Endothelial cell of umbilical vein (primary cell): ENCODE measurements around the gene DIAPH1. TPM values are rescaled to one million over a fixed set of nuclear protein-coding genes. Genes with fewer than 3 reads are reported as not detected.

Source experiments
- BruUV-seq: library from RNA; stranded (reverse); fragments of 400-500 nt; replicated peaks from 2 replicates; lab custom pipeline; 2021; lab: Mats Ljungman, UMichigan
- CTCF ChIA-PET: fragments of 300-600, 350-600 bp; sonication (Branson Sonifier 250); formaldehyde crosslinking; loops from one replicate; lab custom pipeline; 2021; ENCODE audit warnings: antibody characterized with exemption, inconsistent platforms; lab: Charles Lee
- POLR2A ChIA-PET: fragments of 300-600, 350-600 bp; sonication (Branson Sonifier 250); formaldehyde crosslinking; loops from one replicate; lab custom pipeline; 2021; ENCODE audit warnings: antibody characterized with exemption, inconsistent platforms; lab: Charles Lee
- DNase-seq: peaks from one replicate; pipeline ENCODE4 v3.0.0-alpha.2; 2011; ENCODE audit warnings: low read depth, low spot score
- FAIRE-seq: peaks from 2 replicates; lab custom pipeline; 2011; peaks lifted over from hg19 to GRCh38; lab: Jason Lieb, UNC
- H2AFZ ChIP-seq: 2 replicates; pipeline ENCODE4 v1.6.0; 2012; ENCODE audit warnings: low read depth, low read length, control low read depth, inconsistent platforms
- H3K27ac ChIP-seq: 2 replicates; pipeline ENCODE4 v1.5.1; 2011; ENCODE audit warnings: low read depth, mild to moderate bottlenecking, control low read depth, low read length, moderate library complexity; ENCODE audit not compliant: insufficient read depth
- H3K27me3 ChIP-seq, 2 experiments: 2 replicates each; pipeline versions ENCODE4 v1.6.0 to v1.6.1; 2011; ENCODE audit warnings: low read length in 2 of 2, mixed read lengths in 1 of 2; ENCODE audit not compliant: control insufficient read depth in 2 of 2, insufficient read depth in 2 of 2
- H3K36me3 ChIP-seq, 2 experiments: 2 replicates in 1 of 2; 3 replicates in 1 of 2; pipeline ENCODE4 v1.5.1; 2011; ENCODE audit warnings: low read length in 2 of 2, mild to moderate bottlenecking in 1 of 2, moderate library complexity in 1 of 2; ENCODE audit not compliant: control insufficient read depth in 2 of 2, insufficient read depth in 2 of 2; ENCODE audit errors: extremely low read depth in 1 of 2
- H3K4me1 ChIP-seq: 3 replicates; pipeline ENCODE4 v1.5.1; 2011; ENCODE audit warnings: mild to moderate bottlenecking, low read length; ENCODE audit not compliant: control insufficient read depth, insufficient read depth; ENCODE audit errors: extremely low read depth
- H3K4me2 ChIP-seq: 2 replicates; pipeline ENCODE4 v1.6.1; 2011; ENCODE audit warnings: low read length, control low read depth, mixed read lengths; ENCODE audit not compliant: insufficient read depth
- H3K4me3 ChIP-seq, 3 experiments: fragments of 200-600 bp in 1 of 3; sonication (generic), shearing (Covaris generic) in 1 of 3; replicated peaks in 1 of 3; 2 replicates each; pipeline ENCODE4 v1.5.1; 2011 to 2016; ENCODE audit warnings: control low read depth in 3 of 3, low read length in 3 of 3, mild to moderate bottlenecking in 2 of 3, inconsistent platforms in 1 of 3, low read depth in 1 of 3, moderate library complexity in 1 of 3; ENCODE audit not compliant: insufficient read depth in 1 of 3
- H3K79me2 ChIP-seq: 2 replicates; pipeline ENCODE4 v1.6.0; 2012; ENCODE audit warnings: low read length, inconsistent platforms; ENCODE audit not compliant: control insufficient read depth, insufficient read depth
- H3K9ac ChIP-seq: replicated peaks from 2 replicates; pipeline ENCODE3; 2011; ENCODE audit warnings: low read length, control low read depth; ENCODE audit not compliant: insufficient read depth; ENCODE audit errors: extremely low read depth
- H3K9me1 ChIP-seq: replicated peaks from 3 replicates; pipeline ENCODE4 v1.6.0; 2011; ENCODE audit warnings: mild to moderate bottlenecking, low read length; ENCODE audit not compliant: control insufficient read depth, insufficient read depth; ENCODE audit errors: extremely low read depth
- H3K9me3 ChIP-seq: replicated peaks from 2 replicates; pipeline ENCODE4 v1.5.1; 2012; ENCODE audit warnings: low read length, inconsistent platforms; ENCODE audit not compliant: control insufficient read depth, insufficient read depth
- H4K20me1 ChIP-seq: replicated peaks from 2 replicates; pipeline ENCODE3; 2011; ENCODE audit warnings: mild to moderate bottlenecking, low read length; ENCODE audit not compliant: control insufficient read depth, insufficient read depth; ENCODE audit errors: extremely low read depth
- EZH2 ChIP-seq: IDR thresholded peaks from 2 replicates; pipeline ENCODE4 v1.6.1; 2012; ENCODE audit warnings: borderline replicate concordance, low read depth, mild to moderate bottlenecking, moderate library complexity, low read length, inconsistent platforms; ENCODE audit not compliant: severe bottlenecking
- FOS ChIP-seq: IDR thresholded peaks from 2 replicates; pipeline ENCODE4 v1.6.1; 2011; ENCODE audit warnings: mild to moderate bottlenecking, low read length, moderate library complexity, borderline replicate concordance; ENCODE audit not compliant: insufficient read depth
- GATA2 ChIP-seq: IDR thresholded peaks from 2 replicates; pipeline ENCODE4 v1.7.0; 2011; ENCODE audit warnings: low read depth, mild to moderate bottlenecking, moderate library complexity, mixed read lengths, low read length; ENCODE audit not compliant: insufficient read length, insufficient read depth
- JUN ChIP-seq: IDR thresholded peaks from 2 replicates; pipeline ENCODE4 v1.6.1; 2011; ENCODE audit warnings: borderline replicate concordance, low read depth; ENCODE audit not compliant: insufficient read length, insufficient read depth
- MAX ChIP-seq: IDR thresholded peaks from 2 replicates; pipeline ENCODE4 v1.6.1; 2011; ENCODE audit not compliant: insufficient read depth, insufficient read length
- MYC ChIP-seq: IDR thresholded peaks from one replicate; pipeline ENCODE4 v1.6.1; 2011; ENCODE audit warnings: mild to moderate bottlenecking, low read depth, low read length
- POLR2A ChIP-seq: IDR thresholded peaks from 2 replicates; pipeline ENCODE4 v1.6.1; 2012; ENCODE audit warnings: low read depth, mild to moderate bottlenecking, control low read depth, low read length
- POLR2AphosphoS5 ChIP-seq: IDR thresholded peaks from 2 replicates; pipeline ENCODE4 v1.6.1; 2012; ENCODE audit warnings: low read depth, mild to moderate bottlenecking, control low read depth, low read length, moderate library complexity; ENCODE audit not compliant: insufficient read depth
- dilution Hi-C: fragments of 300-500 bp; cut with MboI; formaldehyde crosslinking; loops from one replicate; pipeline ENCODE4 v1.15.0; 2019; ENCODE audit warnings: low sequenced_read_pairs; ENCODE audit not compliant: extremely low pct_ligation_motif_present
- intact Hi-C: fragments of 100-400 bp; cut with micrococcal nuclease; formaldehyde crosslinking; loops from one replicate; pipeline ENCODE4 v1.10.0; 2022
- polyA plus RNA-seq, 4 experiments: library from polyadenylated mRNA; depleted of rRNA in 3 of 4; stranded (reverse) in 3 of 4; unstranded in 1 of 4; fragments of >200 nt; gene quantifications; 2 replicates each; pipeline versions ENCODE4 v1.2.1 to v1.2.3, GENCODE V29; 2011 to 2012; ENCODE audit warnings: missing spikeins in 1 of 4
- total RNA-seq: library from RNA; stranded (reverse); gene quantifications from 2 replicates; pipeline ENCODE4 v1.2.3, GENCODE V29; 2021

The DIAPH1 gene
- total and polyA plus RNA-seq, 2 donors (not counting 3 experiments of a cell fraction or from before 2014, with no cell fraction given): 68.6 to 105 TPM

- ChIA-PET POLR2A (no interaction called here), CTCF (interaction anchor here (1.3 to 9.0 kb wide), 3 partner anchors 10 to 17 kb away, joined by 3 to 114 read pairs (median 53); partner anchors contain the start of gene DIAPH1)
- Histone ChIP-seq H3K4me2 (no peak overlapping the region), H3K27ac (no peak overlapping the region), H3K27me3 (no peaks in the 10 kb centered on the region), H3K9me3 (no peaks in the 10 kb centered on the region), H3K9me1 (no peaks in the 10 kb centered on the region), H4K20me1 (no peaks in the 10 kb centered on the region), H3K9ac (no peak overlapping the region), H2AFZ (no peak overlapping the region), H3K4me3 (no peak overlapping the region), H3K4me1 (peaks cover 39% of the 10 kb centered on the region), H3K79me2 (peaks cover 49% of the 10 kb centered on the region), H3K36me3 (no peaks in the 10 kb centered on the region)
- no peak for DNase-seq
- no TSS peak for BruUV-seq
- dilution Hi-C loops (no loop called here), intact Hi-C loops (no loop called here)
- TF ChIP-seq MAX: no peak
- no peak for TF ChIP-seq POLR2AphosphoS5
- TF ChIP-seq JUN: no peak
- TF ChIP-seq POLR2A: no peak
- FAIRE-seq: no peak
Observed at GRCh38 chr5:141602606-141603005, 16.2 kb downstream of the DIAPH1 start.

- no peak for DNase-seq
- POLR2A ChIA-PET: no interaction called here
- no peak overlapping the region for H3K27ac ChIP-seq
- dilution Hi-C loops: no loop called here
- H3K9me1 ChIP-seq: no peaks in the 10 kb centered on the region
- TF ChIP-seq POLR2AphosphoS5 (no peak), MAX (no peak), EZH2 (no peak), GATA2 (no peak), JUN (no peak), FOS (no peak), POLR2A (no peak), MYC (no peak)
- H2AFZ ChIP-seq: no peak overlapping the region
- peaks cover 44% of the 10 kb centered on the region for H3K79me2 ChIP-seq
- no peak overlapping the region for H3K4me3 ChIP-seq
- BruUV-seq: no TSS peak
- H3K9me3 ChIP-seq: no peaks in the 10 kb centered on the region
- no peaks in the 10 kb centered on the region for H3K27me3 ChIP-seq
- no peaks in the 10 kb centered on the region for H4K20me1 ChIP-seq
- no peak for FAIRE-seq
- intact Hi-C loops: no loop called here
- no peaks in the 10 kb centered on the region for H3K36me3 ChIP-seq
- H3K4me1 ChIP-seq: peaks cover 16% of the 10 kb centered on the region
- no peak overlapping the region for H3K4me2 ChIP-seq
- CTCF ChIA-PET: interaction anchor here (1.1 to 3.3 kb wide), 4 partner anchors 20 to 38 kb away, joined by 3 to 53 read pairs (median 4); partner anchors contain the start of genes DIAPH1, HDAC3 and RELL2
- H3K9ac ChIP-seq: no peak overlapping the region
Observed at GRCh38 chr5:141598391-141599345, 20.1 kb downstream of the DIAPH1 start.
